Aorta (tissue), 5 donors: Measurements from ENCODE around the gene IRAK2. TPM values are rescaled to one million over a fixed set of nuclear protein-coding genes. Genes with fewer than 3 reads are reported as not detected.

Experiments used
- ATAC-seq: fragments of 200-7000 bp; cut with Tn5 transposase; one replicate; pipeline ENCODE4 v1.9.1; 2022; ENCODE audit warnings: moderate library complexity; ENCODE audit not compliant: low FRiP score
- DNase-seq, 2 donors: peaks; one replicate each; pipeline ENCODE4 v3.0.0-alpha.2; 2020
- H3K27ac ChIP-seq, 2 donors: one replicate each; pipeline ENCODE4 v1.5.1; 2013; ENCODE audit warnings: low read length in 2 of 2, mild to moderate bottlenecking in 2 of 2, moderate library complexity in 2 of 2, control low read depth in 1 of 2, inconsistent platforms in 1 of 2, low read depth in 1 of 2
- H3K27me3 ChIP-seq, 2 donors: one replicate each; pipeline ENCODE4 v1.6.1; 2013; ENCODE audit warnings: control low read depth in 1 of 2, low read length in 1 of 2, mild to moderate bottlenecking in 1 of 2, moderate library complexity in 1 of 2; ENCODE audit not compliant: insufficient read depth in 2 of 2, control insufficient read depth in 1 of 2
- H3K36me3 ChIP-seq, 2 donors: one replicate each; pipeline ENCODE4 v1.6.1; 2013; ENCODE audit warnings: control low read depth in 1 of 2, low read length in 1 of 2, mild to moderate bottlenecking in 1 of 2; ENCODE audit not compliant: insufficient read depth in 2 of 2, control insufficient read depth in 1 of 2
- H3K4me1 ChIP-seq, 2 donors: one replicate each; pipeline ENCODE4 v1.6.1; 2013; ENCODE audit warnings: low read length in 2 of 2, control low read depth in 1 of 2, mild to moderate bottlenecking in 1 of 2, moderate library complexity in 1 of 2; ENCODE audit not compliant: insufficient read depth in 2 of 2, control insufficient read depth in 1 of 2
- H3K4me3 ChIP-seq, 2 donors: one replicate each; pipeline ENCODE4 v1.5.1; 2013; ENCODE audit warnings: low read length in 2 of 2, control low read depth in 1 of 2, mild to moderate bottlenecking in 1 of 2
- H3K9me3 ChIP-seq: one replicate; pipeline ENCODE4 v1.6.1; 2013; ENCODE audit warnings: mild to moderate bottlenecking, low read length; ENCODE audit not compliant: control insufficient read depth
- WGBS, 2 donors: extraction: QIAGEN DNeasy Blood & Tissue Kit; methylation state at CpG; one replicate each; pipeline ENCODE4 v1.1.7; 2013; 5-methylcytosine and 5-hydroxymethylcytosine counted together
- intact Hi-C, 2 donors: fragments of 100-400 bp; cut with DNase I; formaldehyde crosslinking; loops; one replicate each; pipeline versions ENCODE4 v1.14.2 to v1.15.0; 2022
- polyA plus RNA-seq, 2 donors: library from polyadenylated mRNA; stranded (reverse); fragments of 200-250 nt; gene quantifications; one replicate each; pipeline ENCODE4 v1.2.3, GENCODE V29; 2013
- total RNA-seq, 2 donors: library from RNA; stranded (reverse); fragmentation: NEBNext Ultra II Directional; extraction: Animal tissue kit (Norgen Biotek cat#: 25700); gene quantifications; one replicate each; pipeline ENCODE4 v1.2.1, GENCODE V29; 2021
- donor health status: healthy with polysubstance abuse.
- donor health status: Bipolar disorder and iron deficiency.
- donor health status: DM: no; HTN: no; CAD: no.
- donor health status: DM: no; HTN: no; CAD: no.
- donor health status: DM: yes; HTN: yes; CAD: no.

The IRAK2 gene
- total and polyA plus RNA-seq, 4 donors: 1.7 to 8.3 (median 4.8) TPM

DNA sequence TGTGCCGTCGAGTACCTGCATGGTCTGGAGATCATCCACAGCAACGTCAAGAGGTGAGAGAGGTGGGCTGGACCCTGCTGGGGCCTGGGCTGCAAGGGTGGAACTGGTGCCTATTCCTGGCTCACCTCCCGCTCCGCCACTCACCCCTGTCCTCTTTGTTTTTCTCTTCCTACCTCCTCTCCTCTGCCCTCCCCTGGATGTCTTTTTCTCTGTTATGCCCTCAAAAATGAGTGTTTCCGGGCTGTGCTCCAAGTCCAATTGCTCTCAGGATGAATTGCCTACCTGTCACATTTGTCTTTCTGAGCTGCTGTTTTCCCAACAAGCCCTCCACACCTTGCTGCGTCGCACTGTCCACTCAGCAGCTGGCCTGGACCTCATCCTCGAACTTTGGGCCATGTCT lies 55.0 kb downstream of the IRAK2 start:
- Histone ChIP-seq H3K27ac (no peak overlapping the region), H3K4me1 (no peaks in the 10 kb centered on the region), H3K27me3 (no peaks in the 10 kb centered on the region), H3K9me3 (no peaks in the 10 kb centered on the region), H3K4me3 (no peak overlapping the region), H3K36me3 (no peaks in the 10 kb centered on the region)
- intact Hi-C loops: no loop called here
- no peak for ATAC-seq
- 84 to 85% methylated on average over 9 of the region's 9 CpGs for WGBS, 2 donors
- DNase-seq: no peak

- Histone ChIP-seq H3K27me3 (no peaks in the 10 kb centered on the region), H3K27ac (peak overlapping the region in 1 of 2 donors; percentile 12), H3K9me3 (no peaks in the 10 kb centered on the region), H3K4me3 (no peak overlapping the region), H3K4me1 (no peaks in the 10 kb centered on the region), H3K36me3 (no peaks in the 10 kb centered on the region)
- intact Hi-C loops: loop anchor here in 1 of 2 donors (2.0 kb wide), 1 partner anchor 57 kb away; no protein-coding TSS in a partner anchor
- ATAC-seq (no peak), DNase-seq (no peak)
- WGBS, 2 donors: 87% methylated on average over 10 of the region's 10 CpGs
Observed at GRCh38 chr3:10223676-10224639, 59.2 kb downstream of the IRAK2 start.

DNA sequence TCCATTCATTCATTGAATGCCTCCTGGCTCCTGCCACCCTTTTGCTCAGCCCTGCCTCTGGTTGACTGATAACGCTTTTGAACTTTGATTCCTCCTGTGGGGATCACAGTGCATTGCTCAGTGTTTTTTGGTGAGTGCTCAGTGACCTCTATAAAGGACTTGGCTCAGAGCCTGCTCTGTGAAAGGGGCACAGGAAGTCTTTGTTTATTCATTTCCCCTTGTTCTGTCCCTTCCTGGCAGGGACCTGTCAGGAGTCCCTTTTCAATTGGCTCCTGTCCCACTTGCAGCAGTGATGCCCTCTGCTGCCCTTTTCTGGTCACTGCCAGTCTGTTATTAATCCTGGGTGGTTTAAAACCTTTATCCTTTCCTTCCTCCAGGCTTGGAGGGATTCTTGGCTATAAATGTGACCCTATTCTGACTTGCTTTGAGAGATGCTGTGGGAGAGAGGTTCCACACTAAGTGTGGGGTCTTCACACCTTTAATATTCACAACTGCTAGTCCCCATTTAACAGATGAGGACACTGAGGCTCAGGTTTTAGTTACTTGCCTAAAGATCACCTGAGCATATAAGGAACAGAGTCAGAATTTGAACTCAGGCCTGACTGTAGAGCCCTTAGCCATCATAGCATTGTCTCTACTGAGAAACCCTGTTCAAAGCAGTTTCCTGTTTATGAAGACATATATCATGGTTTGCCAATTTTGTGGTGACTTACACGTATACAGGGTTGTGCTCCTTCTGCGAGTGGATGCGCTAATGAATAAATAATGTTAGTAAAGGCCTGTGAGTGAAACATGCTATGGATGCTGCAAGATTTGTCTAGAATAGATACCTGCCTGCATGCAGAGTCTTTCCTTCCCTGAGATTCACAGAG lies 60.3 kb downstream of the IRAK2 start:
- ATAC-seq (peak; percentile 90), DNase-seq (peak; percentile 76 to 85)
- Histone ChIP-seq H3K9me3 (no peaks in the 10 kb centered on the region), H3K4me3 (no peak overlapping the region), H3K27ac (peak overlapping the region in 1 of 2 donors; percentile 32), H3K27me3 (no peaks in the 10 kb centered on the region), H3K4me1 (no peaks in the 10 kb centered on the region), H3K36me3 (no peaks in the 10 kb centered on the region)
- WGBS, 2 donors: 72% methylated on average over 4 of the region's 4 CpGs
- intact Hi-C loops: loop anchor here (2.0 to 5.0 kb wide), 4 partner anchors 58 to 198 kb away; partner anchors contain the start of genes BRK1 (in 1 of the 2), FANCD2 (in 1 of the 2) and IRAK2 (in 1 of the 2)

- no peaks in the 10 kb centered on the region for H3K27me3 ChIP-seq
Observed at GRCh38 chr3:10226293-10226692, 61.6 kb downstream of the IRAK2 start.

DNA sequence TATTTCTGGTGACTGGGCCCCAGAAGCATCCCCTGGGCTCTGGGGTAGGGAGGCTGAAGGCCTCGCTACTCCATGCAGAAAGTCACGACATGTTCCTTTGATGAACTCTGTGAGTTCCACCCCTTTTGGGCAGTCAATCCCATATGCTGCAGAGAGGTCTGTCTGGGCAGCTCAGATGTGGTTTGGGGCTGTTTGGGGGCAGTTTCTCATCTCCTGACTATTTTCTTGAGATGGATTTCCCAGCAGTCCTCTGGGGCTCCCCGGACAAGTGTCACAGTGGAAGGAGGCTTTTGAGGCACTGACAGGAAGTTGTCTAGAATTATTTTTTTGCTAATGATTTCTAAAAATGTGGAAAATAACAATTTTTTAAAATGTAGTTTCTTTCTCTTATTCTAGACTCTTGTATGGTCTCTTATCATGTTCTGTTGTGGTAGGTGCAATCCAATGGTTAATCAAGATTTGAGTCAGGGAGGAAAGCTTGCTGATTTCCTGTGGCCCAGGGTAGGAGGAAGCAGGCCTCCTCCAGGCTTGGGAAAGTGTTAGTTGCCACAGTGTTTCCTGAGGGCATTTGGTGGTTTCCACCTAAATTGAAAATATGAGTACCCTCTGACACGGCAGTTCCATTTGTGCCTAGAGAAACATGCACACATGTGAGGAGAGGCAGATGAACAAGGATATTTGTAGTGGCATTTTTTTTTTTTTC lies 63.7 kb downstream of the IRAK2 start:
- 86 to 87% methylated on average over 4 of the region's 4 CpGs for WGBS, 2 donors
- Histone ChIP-seq H3K36me3 (no peaks in the 10 kb centered on the region), H3K27me3 (no peaks in the 10 kb centered on the region), H3K9me3 (no peaks in the 10 kb centered on the region), H3K4me1 (no peaks in the 10 kb centered on the region), H3K4me3 (no peak overlapping the region), H3K27ac (no peak overlapping the region)
- DNase-seq (no peak), ATAC-seq (no peak)
- intact Hi-C loops: loop anchor here (5.0 kb wide), 3 partner anchors 66 to 201 kb away; partner anchors contain the start of genes BRK1 (in 1 of the 2), FANCD2 (in 1 of the 2) and IRAK2 (in 1 of the 2)

More at GRCh38 chr3:10226293-10226692, 61.6 kb downstream of the IRAK2 start:
- no peak overlapping the region for H3K27ac ChIP-seq
- H3K4me1 ChIP-seq: no peaks in the 10 kb centered on the region
- DNase-seq: no peak
- intact Hi-C loops: loop anchor here (5.0 kb wide), 3 partner anchors 64 to 199 kb away; partner anchors contain the start of genes BRK1 (in 1 of the 2), FANCD2 (in 1 of the 2) and IRAK2 (in 1 of the 2)
- H3K4me3 ChIP-seq: no peak overlapping the region
- no peaks in the 10 kb centered on the region for H3K36me3 ChIP-seq
- H3K9me3 ChIP-seq: no peaks in the 10 kb centered on the region
- 71 to 80% methylated on average over 10 of the region's 10 CpGs for WGBS, 2 donors
- ATAC-seq: no peak

- Histone ChIP-seq H3K27ac (no peak overlapping the region), H3K36me3 (no peaks in the 10 kb centered on the region), H3K9me3 (no peaks in the 10 kb centered on the region), H3K4me1 (no peaks in the 10 kb centered on the region), H3K27me3 (no peaks in the 10 kb centered on the region), H3K4me3 (no peak overlapping the region)
- intact Hi-C loops: loop anchor here (5.0 kb wide), 3 partner anchors 67 to 202 kb away; partner anchors contain the start of genes BRK1 (in 1 of the 2), FANCD2 (in 1 of the 2) and IRAK2 (in 1 of the 2)
- 72 to 76% methylated on average over 7 of the region's 7 CpGs for WGBS, 2 donors
- ATAC-seq: no peak
- DNase-seq: no peak
Observed at GRCh38 chr3:10229576-10229975, 64.9 kb downstream of the IRAK2 start.

DNA sequence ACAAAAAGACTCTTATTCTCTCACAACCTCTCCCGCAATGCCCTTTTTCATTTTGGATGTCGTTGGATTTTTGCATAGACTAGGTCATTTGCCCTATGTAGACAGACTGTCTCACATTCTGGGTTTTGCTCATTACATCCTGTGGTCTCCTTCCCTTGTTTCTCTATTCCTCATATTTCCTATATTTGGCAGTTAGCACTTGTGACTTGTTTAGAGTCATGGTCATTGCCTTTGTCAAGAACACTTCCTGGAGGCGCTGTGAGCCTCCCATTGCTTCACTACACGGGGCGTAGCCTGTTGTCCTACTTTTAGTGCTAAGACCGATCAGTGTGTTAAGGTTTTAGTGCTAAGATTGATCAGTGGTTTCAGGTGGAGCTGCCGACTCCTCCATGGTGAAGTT lies 67.4 kb downstream of the IRAK2 start:
- intact Hi-C loops: no loop called here
- DNase-seq (no peak), ATAC-seq (no peak)
- no peaks in the 10 kb centered on the region for H3K9me3 ChIP-seq
- no peaks in the 10 kb centered on the region for H3K4me1 ChIP-seq
- H3K36me3 ChIP-seq: no peaks in the 10 kb centered on the region
- WGBS, 2 donors: 90% methylated on average over 7 of the region's 7 CpGs
- no peaks in the 10 kb centered on the region for H3K27me3 ChIP-seq
- no peak overlapping the region for H3K4me3 ChIP-seq
- no peak overlapping the region for H3K27ac ChIP-seq

- no peaks in the 10 kb centered on the region for H3K9me3 ChIP-seq
- ATAC-seq (no peak), DNase-seq (no peak)
- H3K36me3 ChIP-seq: peaks cover 0 to 3% of the 10 kb centered on the region in 2 donors
- H3K27me3 ChIP-seq: no peaks in the 10 kb centered on the region
- no peaks in the 10 kb centered on the region for H3K4me1 ChIP-seq
- intact Hi-C loops: no loop called here
- no peak overlapping the region for H3K27ac ChIP-seq
- 93% methylated on average over 13 of the region's 13 CpGs for WGBS, 2 donors
- H3K4me3 ChIP-seq: no peak overlapping the region
Observed at GRCh38 chr3:10233988-10234387, 69.3 kb downstream of the IRAK2 start.
